Measurements from ENCODE around the gene USP32.

Gene USP32

GRCh38 chr17:60311936-60312335, 80.0 kb downstream of the USP32 start:
- TF ChIP-seq, protein P1, sequence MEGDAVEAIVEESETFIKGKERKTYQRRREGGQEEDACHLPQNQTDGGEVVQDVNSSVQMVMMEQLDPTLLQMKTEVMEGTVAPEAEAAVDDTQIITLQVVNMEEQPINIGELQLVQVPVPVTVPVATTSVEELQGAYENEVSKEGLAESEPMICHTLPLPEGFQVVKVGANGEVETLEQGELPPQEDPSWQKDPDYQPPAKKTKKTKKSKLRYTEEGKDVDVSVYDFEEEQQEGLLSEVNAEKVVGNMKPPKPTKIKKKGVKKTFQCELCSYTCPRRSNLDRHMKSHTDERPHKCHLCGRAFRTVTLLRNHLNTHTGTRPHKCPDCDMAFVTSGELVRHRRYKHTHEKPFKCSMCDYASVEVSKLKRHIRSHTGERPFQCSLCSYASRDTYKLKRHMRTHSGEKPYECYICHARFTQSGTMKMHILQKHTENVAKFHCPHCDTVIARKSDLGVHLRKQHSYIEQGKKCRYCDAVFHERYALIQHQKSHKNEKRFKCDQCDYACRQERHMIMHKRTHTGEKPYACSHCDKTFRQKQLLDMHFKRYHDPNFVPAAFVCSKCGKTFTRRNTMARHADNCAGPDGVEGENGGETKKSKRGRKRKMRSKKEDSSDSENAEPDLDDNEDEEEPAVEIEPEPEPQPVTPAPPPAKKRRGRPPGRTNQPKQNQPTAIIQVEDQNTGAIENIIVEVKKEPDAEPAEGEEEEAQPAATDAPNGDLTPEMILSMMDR (IDR thresholded peaks at IDR 0.05; ENCODE audit: insufficient read depth, low read depth, low read length, missing control alignments) = no peak
- DNase-seq (ENCODE audit: low read depth) = no peak
- no peak overlapping the region for H3K4me3 ChIP-seq (ENCODE audit: low read depth, low read length)

GRCh38 chr17:60311186-60311585, 80.7 kb downstream of the USP32 start:
- TF ChIP-seq, protein P1 (IDR thresholded peaks at IDR 0.05; ENCODE audit: insufficient read depth, low read depth, low read length, missing control alignments) = no peak
- DNase-seq (ENCODE audit: low read depth) = no peak
- H3K4me3 ChIP-seq (ENCODE audit: low read depth, low read length) = no peak overlapping the region

DNA sequence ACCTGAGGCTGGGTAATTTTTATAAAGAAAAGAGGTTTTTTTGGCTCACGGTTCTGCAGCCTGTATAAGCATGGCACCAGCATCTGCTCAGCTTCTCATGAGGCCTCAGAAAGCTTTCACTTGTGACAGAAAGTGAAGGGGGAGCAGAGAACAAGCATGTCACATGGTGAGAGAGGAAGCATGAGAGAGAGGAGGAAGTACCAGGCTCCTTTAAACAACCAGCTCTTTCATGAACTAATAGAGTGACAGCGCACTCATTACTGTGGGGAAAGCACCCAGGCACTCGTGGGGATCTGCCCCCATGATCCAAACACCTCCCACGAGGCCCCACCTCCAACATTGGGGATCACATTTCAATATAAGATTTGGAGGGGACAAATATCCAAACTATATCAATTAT, 86.8 kb downstream of the USP32 start:
- TF ChIP-seq, protein P1 (IDR thresholded peaks at IDR 0.05; ENCODE audit: insufficient read depth, low read depth, low read length, missing control alignments) = no peak
- H3K4me3 ChIP-seq (ENCODE audit: low read depth, low read length) = peak overlapping the region; percentile 39; the same call in 1 of the 2 replicates
- peak; percentile 80 for DNase-seq (ENCODE audit: low read depth)

DNA sequence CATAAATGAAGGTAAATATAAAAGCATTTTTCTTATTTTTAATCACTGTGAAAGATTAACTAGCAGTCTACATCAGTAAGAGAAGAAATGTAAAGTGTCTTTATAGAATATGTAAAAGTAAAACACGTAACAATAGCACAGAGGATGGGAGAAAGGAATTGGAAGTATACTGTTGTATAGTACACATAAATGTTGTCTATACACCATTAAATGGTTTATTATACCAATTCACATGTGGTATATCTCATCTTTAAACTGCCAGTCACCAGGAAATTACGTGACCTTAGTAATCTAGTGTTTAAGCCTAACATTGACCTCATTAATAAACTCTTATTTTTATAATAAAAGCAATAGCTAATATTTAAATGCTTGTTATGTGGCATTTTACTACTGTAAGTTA, 87.4 kb downstream of the USP32 start:
- H3K4me3 ChIP-seq (ENCODE audit: low read depth, low read length) = peak overlapping the region; percentile 39
- no peak for DNase-seq (ENCODE audit: low read depth)
- TF ChIP-seq, protein P1 (IDR thresholded peaks at IDR 0.05; ENCODE audit: insufficient read depth, low read depth, low read length, missing control alignments) = no peak

- TF ChIP-seq, protein P1 (IDR thresholded peaks at IDR 0.05; ENCODE audit: insufficient read depth, low read depth, low read length, missing control alignments) = no peak
- no peak for DNase-seq (ENCODE audit: low read depth)
- no peak overlapping the region for H3K4me3 ChIP-seq (ENCODE audit: low read depth, low read length)
Observed at GRCh38 chr17:60303406-60304099, 88.4 kb downstream of the USP32 start.

GRCh38 chr17:60301649-60302048, 90.3 kb downstream of the USP32 start:
- DNase-seq (ENCODE audit: low read depth) = no peak
- H3K4me3 ChIP-seq (ENCODE audit: low read depth, low read length) = no peak overlapping the region
- TF ChIP-seq, protein P1 (IDR thresholded peaks at IDR 0.05; ENCODE audit: insufficient read depth, low read depth, low read length, missing control alignments) = no peak

- DNase-seq (ENCODE audit: low read depth) = no peak
- no peak overlapping the region for H3K4me3 ChIP-seq (ENCODE audit: low read depth, low read length)
- TF ChIP-seq, protein P1 (IDR thresholded peaks at IDR 0.05; ENCODE audit: insufficient read depth, low read depth, low read length, missing control alignments) = no peak
Observed at GRCh38 chr17:60300949-60301348, 91.0 kb downstream of the USP32 start.
